DOHH2 (cell line): ENCODE measurements around the gene OAS2.

Experiments used
- H3F3A ChIP-seq: fragments of 200-600 bp; sonication (generic), shearing (Covaris generic); 2 replicates; pipeline ENCODE4 v1.6.0; 2016; ENCODE audit warnings: antibody characterized with exemption, mild to moderate bottlenecking; ENCODE audit not compliant: control insufficient read depth, insufficient read depth
- H3K27ac ChIP-seq: fragments of 200-600 bp; sonication (generic); 2 replicates; pipeline ENCODE4 v1.5.1; 2014; ENCODE audit warnings: low read depth, mild to moderate bottlenecking, low read length, moderate library complexity
- H3K27me3 ChIP-seq: fragments of 200-600 bp; sonication (generic); 2 replicates; pipeline ENCODE4 v1.6.1; 2014; ENCODE audit warnings: mild to moderate bottlenecking, low read length, mixed read lengths; ENCODE audit not compliant: control insufficient read depth
- H3K36me3 ChIP-seq: fragments of 200-600 bp; sonication (generic); 2 replicates; pipeline ENCODE4 v1.6.1; 2014; ENCODE audit warnings: mild to moderate bottlenecking, low read length, moderate library complexity, mixed read lengths; ENCODE audit not compliant: control insufficient read depth
- H3K4me1 ChIP-seq: fragments of 200-600 bp; sonication (generic); 2 replicates; pipeline ENCODE4 v1.6.1; 2014; ENCODE audit warnings: mild to moderate bottlenecking, low read length, mixed read lengths; ENCODE audit not compliant: control insufficient read depth
- H3K4me2 ChIP-seq: fragments of 200-600 bp; sonication (generic); 2 replicates; pipeline ENCODE4 v1.6.0; 2014; ENCODE audit warnings: mild to moderate bottlenecking, low read length, moderate library complexity
- H3K4me3 ChIP-seq: fragments of 200-600 bp; sonication (generic); 2 replicates; pipeline ENCODE4 v1.5.1; 2014; ENCODE audit warnings: mild to moderate bottlenecking, low read length, mixed read lengths
- H3K79me2 ChIP-seq: fragments of 200-600 bp; sonication (generic); 2 replicates; pipeline ENCODE4 v1.6.1; 2014; ENCODE audit warnings: mild to moderate bottlenecking, low read length, mixed read lengths; ENCODE audit not compliant: control insufficient read depth
- H3K9me2 ChIP-seq: fragments of 200-600 bp; sonication (generic); replicated peaks from 2 replicates; pipeline ENCODE4 v1.6.1; 2014; ENCODE audit warnings: mild to moderate bottlenecking, low read length, mixed read lengths; ENCODE audit not compliant: control insufficient read depth
- H3K9me3 ChIP-seq: fragments of 200-600 bp; sonication (generic); 2 replicates; pipeline ENCODE4 v1.6.1; 2014; ENCODE audit warnings: antibody characterized with exemption, low read length, mixed read lengths; ENCODE audit not compliant: control insufficient read depth, insufficient read depth
- H4K20me1 ChIP-seq: fragments of 200-600 bp; sonication (generic); 2 replicates; pipeline ENCODE4 v1.6.0; 2014; ENCODE audit warnings: low read depth, mild to moderate bottlenecking, antibody characterized with exemption, low read length, moderate library complexity; ENCODE audit not compliant: control insufficient read depth, insufficient read depth
- EZH2phosphoT487 ChIP-seq: fragments of 200-600 bp; sonication (generic); IDR thresholded peaks from 2 replicates; pipeline ENCODE4 v1.6.1; 2017; ENCODE audit warnings: borderline replicate concordance, mild to moderate bottlenecking, antibody characterized with exemption, low read length, moderate library complexity, mixed read lengths
- TF ChIP-seq, protein P1 (sequence below): fragments of 200-600 bp; sonication (generic); IDR thresholded peaks from one replicate; pipeline ENCODE4 v1.5.1; 2014; ENCODE audit warnings: antibody characterized with exemption, mild to moderate bottlenecking, low read depth, low read length; ENCODE audit not compliant: poor library complexity, severe bottlenecking

Gene OAS2

DNA sequence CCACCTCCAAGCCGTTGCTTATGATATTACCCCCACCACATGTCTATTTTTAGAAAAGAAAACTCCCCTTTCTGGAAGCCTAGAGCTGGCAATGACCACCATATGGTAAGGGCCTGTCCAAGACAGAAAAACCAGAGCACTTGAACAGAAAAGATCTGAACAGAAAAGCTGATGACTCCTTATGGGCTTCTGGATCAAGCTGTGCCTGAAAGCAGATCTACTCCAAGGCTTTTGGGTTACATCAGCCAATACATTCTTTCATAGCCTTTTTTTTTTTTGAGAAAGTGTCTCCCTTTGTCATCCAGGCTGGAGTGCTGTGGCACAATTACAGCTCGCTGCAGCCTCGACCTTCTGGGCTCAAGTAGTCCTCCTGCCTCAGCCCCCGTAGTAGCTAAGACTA lies 16.8 kb upstream of the OAS2 start:
- Histone ChIP-seq H3K79me2 (no peaks in the 10 kb centered on the region), H3K27me3 (no peaks in the 10 kb centered on the region), H3K36me3 (no peaks in the 10 kb centered on the region; the same call in 1 of the 2 replicates), H3K9me3 (peaks cover 6% of the 10 kb centered on the region; the same call in 1 of the 2 replicates), H3F3A (no peaks in the 10 kb centered on the region), H3K4me1 (peaks cover 8% of the 10 kb centered on the region), H3K4me3 (no peak overlapping the region), H3K4me2 (peak overlapping the region; percentile 30; the same call in 1 of the 2 replicates), H3K9me2 (no peaks in the 10 kb centered on the region), H4K20me1 (no peaks in the 10 kb centered on the region), H3K27ac (no peak overlapping the region)
- no peak for TF ChIP-seq EZH2phosphoT487
- TF ChIP-seq, protein P1, sequence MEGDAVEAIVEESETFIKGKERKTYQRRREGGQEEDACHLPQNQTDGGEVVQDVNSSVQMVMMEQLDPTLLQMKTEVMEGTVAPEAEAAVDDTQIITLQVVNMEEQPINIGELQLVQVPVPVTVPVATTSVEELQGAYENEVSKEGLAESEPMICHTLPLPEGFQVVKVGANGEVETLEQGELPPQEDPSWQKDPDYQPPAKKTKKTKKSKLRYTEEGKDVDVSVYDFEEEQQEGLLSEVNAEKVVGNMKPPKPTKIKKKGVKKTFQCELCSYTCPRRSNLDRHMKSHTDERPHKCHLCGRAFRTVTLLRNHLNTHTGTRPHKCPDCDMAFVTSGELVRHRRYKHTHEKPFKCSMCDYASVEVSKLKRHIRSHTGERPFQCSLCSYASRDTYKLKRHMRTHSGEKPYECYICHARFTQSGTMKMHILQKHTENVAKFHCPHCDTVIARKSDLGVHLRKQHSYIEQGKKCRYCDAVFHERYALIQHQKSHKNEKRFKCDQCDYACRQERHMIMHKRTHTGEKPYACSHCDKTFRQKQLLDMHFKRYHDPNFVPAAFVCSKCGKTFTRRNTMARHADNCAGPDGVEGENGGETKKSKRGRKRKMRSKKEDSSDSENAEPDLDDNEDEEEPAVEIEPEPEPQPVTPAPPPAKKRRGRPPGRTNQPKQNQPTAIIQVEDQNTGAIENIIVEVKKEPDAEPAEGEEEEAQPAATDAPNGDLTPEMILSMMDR: no peak

DNA sequence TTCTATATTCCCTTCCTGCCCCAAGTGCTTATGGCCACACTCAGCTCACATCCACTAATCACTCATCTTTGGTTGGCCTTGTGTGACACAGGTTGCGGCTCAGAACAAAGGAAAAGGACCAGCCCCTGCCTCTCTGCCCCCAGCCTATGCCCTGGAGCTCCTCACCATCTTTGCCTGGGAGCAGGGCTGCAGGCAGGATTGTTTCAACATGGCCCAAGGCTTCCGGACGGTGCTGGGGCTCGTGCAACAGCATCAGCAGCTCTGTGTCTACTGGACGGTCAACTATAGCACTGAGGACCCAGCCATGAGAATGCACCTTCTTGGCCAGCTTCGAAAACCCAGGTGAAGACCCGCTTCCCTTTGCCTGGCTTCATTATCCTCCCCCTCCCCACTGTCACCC lies 15.8 kb upstream of the OAS2 start:
- H3K4me2 ChIP-seq: no peak overlapping the region

DNA sequence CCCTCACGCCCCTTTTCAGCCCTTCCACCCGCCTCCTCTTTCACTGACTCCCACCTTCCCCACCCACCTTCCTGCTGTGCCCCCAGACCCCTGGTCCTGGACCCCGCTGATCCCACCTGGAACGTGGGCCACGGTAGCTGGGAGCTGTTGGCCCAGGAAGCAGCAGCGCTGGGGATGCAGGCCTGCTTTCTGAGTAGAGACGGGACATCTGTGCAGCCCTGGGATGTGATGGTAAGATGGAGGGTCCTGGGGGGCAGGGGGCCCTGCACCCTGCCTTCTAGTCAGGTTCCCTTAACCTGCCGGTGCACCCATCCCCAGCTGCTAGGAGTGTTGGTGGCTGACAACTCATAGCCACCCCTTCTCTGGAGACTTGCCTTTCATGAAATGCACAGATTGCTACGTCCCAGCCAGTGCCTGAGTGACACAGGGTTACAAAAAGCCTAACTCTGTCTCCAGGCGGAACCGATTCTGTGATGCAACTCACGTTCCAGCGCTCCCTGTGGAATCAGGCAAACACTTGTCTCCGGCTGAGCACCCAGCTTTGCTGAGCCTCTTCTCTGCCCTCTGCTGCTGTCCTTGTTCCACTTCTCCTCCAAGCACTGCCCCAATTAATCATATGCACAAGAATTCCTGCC lies 15.0 kb upstream of the OAS2 start:
- Histone ChIP-seq H3K27ac (no peak overlapping the region), H3K36me3 (no peaks in the 10 kb centered on the region; the same call in 1 of the 2 replicates), H3F3A (no peaks in the 10 kb centered on the region), H3K9me3 (peaks cover 6% of the 10 kb centered on the region; the same call in 1 of the 2 replicates), H3K27me3 (no peaks in the 10 kb centered on the region), H3K9me2 (no peaks in the 10 kb centered on the region), H3K4me2 (no peak overlapping the region), H3K79me2 (no peaks in the 10 kb centered on the region), H3K4me1 (peaks cover 8% of the 10 kb centered on the region), H4K20me1 (no peaks in the 10 kb centered on the region), H3K4me3 (no peak overlapping the region)
- no peak for TF ChIP-seq EZH2phosphoT487
- TF ChIP-seq, protein P1: no peak

More for the DNA sequence above, 15.8 kb upstream of the OAS2 start:
- Histone ChIP-seq H3F3A (no peaks in the 10 kb centered on the region), H3K9me2 (no peaks in the 10 kb centered on the region), H3K4me3 (no peak overlapping the region), H3K36me3 (no peaks in the 10 kb centered on the region; the same call in 1 of the 2 replicates), H3K9me3 (peaks cover 6% of the 10 kb centered on the region; the same call in 1 of the 2 replicates), H3K27me3 (no peaks in the 10 kb centered on the region), H3K4me1 (peaks cover 8% of the 10 kb centered on the region), H4K20me1 (no peaks in the 10 kb centered on the region), H3K79me2 (no peaks in the 10 kb centered on the region), H3K27ac (no peak overlapping the region)
- TF ChIP-seq, protein P1: no peak
- TF ChIP-seq EZH2phosphoT487: no peak
